ENCODE results near the gene OS9. TPM values are rescaled to one million over a fixed set of nuclear protein-coding genes. Genes with fewer than 3 reads are reported as not detected.
A peak's percentile ranks its signal among the peaks of the same experiment; 100 is the strongest.
"Not testable (repeated sequence)": the region's sequence is repeated elsewhere in the genome, so short reads cannot be mapped to it uniquely, and the experiment has no call there.

The OS9 gene
- total RNA-seq, 1 donor from 2014 or later: 338 TPM

- TF ChIP-seq CTCF (IDR thresholded peaks at IDR 0.05): no peak
- H3K4me1 Mint-ChIP-seq (ENCODE audit: unreplicated experiment): no peaks in the 10 kb centered on the region
Observed at GRCh38 chr12:57713209-57713608, 19.3 kb downstream of the OS9 start.

GRCh38 chr12:57715036-57715748, 21.3 kb downstream of the OS9 start:
- not testable (repeated sequence) for H3K4me1 Mint-ChIP-seq (ENCODE audit: unreplicated experiment); H3K27me3 Mint-ChIP-seq (ENCODE audit: unreplicated experiment); H3K27ac Mint-ChIP-seq (ENCODE audit: unreplicated experiment); H3K9me3 Mint-ChIP-seq (ENCODE audit: unreplicated experiment); H3K4me3 Mint-ChIP-seq (ENCODE audit: unreplicated experiment)
- DNase-seq (ENCODE audit: extremely low spot score, unreplicated experiment): peak; percentile 53
- H3K36me3 Mint-ChIP-seq (ENCODE audit: unreplicated experiment): peaks cover 36% of the 10 kb centered on the region

More at GRCh38 chr12:57713209-57713608, 19.3 kb downstream of the OS9 start:
- DNase-seq (ENCODE audit: extremely low spot score, unreplicated experiment): peak; percentile 65
- Mint-ChIP-seq H3K9me3 (ENCODE audit: unreplicated experiment) (peaks cover 6% of the 10 kb centered on the region), H3K27me3 (ENCODE audit: unreplicated experiment) (no peaks in the 10 kb centered on the region), H3K27ac (ENCODE audit: unreplicated experiment) (no peak overlapping the region), H3K36me3 (ENCODE audit: unreplicated experiment) (peaks cover 26% of the 10 kb centered on the region), H3K4me3 (ENCODE audit: unreplicated experiment) (no peak overlapping the region)

- DNase-seq (ENCODE audit: extremely low spot score, unreplicated experiment): peak; percentile 66
- Mint-ChIP-seq H3K27ac (ENCODE audit: unreplicated experiment) (no peak overlapping the region), H3K36me3 (ENCODE audit: unreplicated experiment) (peaks cover 36% of the 10 kb centered on the region), H3K4me1 (ENCODE audit: unreplicated experiment) (no peaks in the 10 kb centered on the region), H3K9me3 (ENCODE audit: unreplicated experiment) (peaks cover 6% of the 10 kb centered on the region), H3K27me3 (ENCODE audit: unreplicated experiment) (no peaks in the 10 kb centered on the region), H3K4me3 (ENCODE audit: unreplicated experiment) (no peak overlapping the region)
- no peak for TF ChIP-seq CTCF (IDR thresholded peaks at IDR 0.05)
Observed at GRCh38 chr12:57715786-57716185, 21.9 kb downstream of the OS9 start.

GRCh38 chr12:57716305-57716704, 22.4 kb downstream of the OS9 start:
- Mint-ChIP-seq H3K36me3 (ENCODE audit: unreplicated experiment) (peaks cover 34% of the 10 kb centered on the region), H3K4me1 (ENCODE audit: unreplicated experiment) (no peaks in the 10 kb centered on the region), H3K4me3 (ENCODE audit: unreplicated experiment) (no peak overlapping the region), H3K27ac (ENCODE audit: unreplicated experiment) (no peak overlapping the region), H3K27me3 (ENCODE audit: unreplicated experiment) (no peaks in the 10 kb centered on the region), H3K9me3 (ENCODE audit: unreplicated experiment) (peaks cover 6% of the 10 kb centered on the region)
- TF ChIP-seq CTCF (IDR thresholded peaks at IDR 0.05): no peak
- peak; percentile 59 for DNase-seq (ENCODE audit: extremely low spot score, unreplicated experiment)

GRCh38 chr12:57717131-57717530, 23.2 kb downstream of the OS9 start:
- H3K27me3 Mint-ChIP-seq (ENCODE audit: unreplicated experiment): no peaks in the 10 kb centered on the region
- peaks cover 34% of the 10 kb centered on the region for H3K36me3 Mint-ChIP-seq (ENCODE audit: unreplicated experiment)

More at GRCh38 chr12:57717131-57717530, 23.2 kb downstream of the OS9 start:
- Mint-ChIP-seq H3K4me1 (ENCODE audit: unreplicated experiment) (no peaks in the 10 kb centered on the region), H3K9me3 (ENCODE audit: unreplicated experiment) (peaks cover under 1% of the 10 kb centered on the region), H3K4me3 (ENCODE audit: unreplicated experiment) (no peak overlapping the region), H3K27ac (ENCODE audit: unreplicated experiment) (no peak overlapping the region)
- peak; percentile 62 for DNase-seq (ENCODE audit: extremely low spot score, unreplicated experiment)
- TF ChIP-seq CTCF (IDR thresholded peaks at IDR 0.05): no peak

Data from osteocyte (in vitro differentiated cells).